LoVo (cell line): ENCODE results near the gene CDK8.
"Not testable (repeated sequence)": the region's sequence is repeated elsewhere in the genome, so short reads cannot be mapped to it uniquely, and the experiment has no call there.

Experiments
- DNase-seq: peaks from one replicate; pipeline ENCODE4 v3.0.0-alpha.2; 2016; ENCODE audit warnings: low spot score

Gene CDK8

DNA sequence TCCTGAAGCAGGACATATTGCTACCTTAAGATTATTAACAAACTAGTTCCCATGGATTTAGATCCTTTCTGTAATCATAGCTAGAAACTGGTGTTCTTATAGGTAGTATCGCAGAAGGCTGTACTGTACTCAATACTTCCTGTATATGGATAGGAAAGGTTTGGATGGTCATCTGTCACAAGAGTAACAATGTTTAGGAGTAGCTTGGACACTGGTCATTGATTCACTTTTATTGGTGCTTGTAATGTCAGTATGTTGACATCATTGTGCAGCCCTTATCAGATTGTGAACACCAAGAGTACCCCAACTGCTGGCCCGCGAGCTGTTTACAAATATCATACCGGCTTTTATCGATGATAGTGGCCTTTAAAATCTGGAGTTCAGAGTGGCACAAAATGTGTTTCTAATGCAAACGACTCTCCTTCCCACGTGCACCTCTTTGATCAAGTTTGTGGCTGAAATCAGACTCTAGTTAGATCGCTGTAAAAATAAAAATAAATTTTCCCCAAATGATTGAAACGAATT, 605 bp upstream of the CDK8 start:
- DNase-seq = no peak

DNA sequence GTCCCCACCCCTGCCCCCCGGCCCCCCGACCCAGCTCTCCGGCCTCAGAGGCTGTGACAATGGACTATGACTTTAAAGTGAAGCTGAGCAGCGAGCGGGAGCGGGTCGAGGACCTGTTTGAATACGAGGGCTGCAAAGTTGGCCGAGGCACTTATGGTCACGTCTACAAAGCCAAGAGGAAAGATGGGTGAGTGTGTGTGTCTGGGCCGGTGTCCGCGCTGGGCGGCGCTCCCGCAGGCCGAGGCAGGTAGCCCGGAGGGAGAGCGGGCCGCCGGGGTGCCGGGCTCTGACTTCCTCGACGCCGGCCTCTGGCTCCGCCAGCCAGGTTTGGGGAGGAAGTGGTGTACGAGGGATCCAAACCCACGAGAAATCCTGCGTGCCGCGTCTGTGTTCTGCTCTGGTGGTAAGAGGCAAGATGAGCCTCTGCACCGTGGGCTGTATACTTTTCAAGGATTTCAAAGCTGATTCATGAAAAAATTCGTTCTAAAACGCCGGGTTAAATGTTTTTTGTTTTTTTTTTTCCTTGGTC, 718 bp downstream of the CDK8 start:
- DNase-seq = peak; percentile 47

DNA sequence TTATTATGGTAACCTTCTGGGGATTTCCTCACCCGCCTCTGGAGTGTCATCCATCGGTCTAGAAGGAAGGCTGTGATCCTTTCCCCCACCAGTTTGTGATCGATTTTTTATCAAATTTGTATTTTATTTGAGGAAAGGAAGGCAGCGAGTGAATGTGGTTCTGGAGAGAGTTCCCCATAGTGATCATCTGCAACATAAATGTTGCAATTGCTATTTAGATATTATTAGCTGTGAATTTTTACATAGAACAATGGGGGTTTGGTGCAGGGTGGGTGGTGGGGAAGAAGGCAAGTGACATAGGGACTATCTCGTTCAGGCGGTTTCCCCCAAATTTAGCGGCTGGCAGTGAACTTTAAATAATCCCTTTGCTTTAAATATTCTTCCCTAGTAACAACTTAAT, 1.2 kb downstream of the CDK8 start:
- no peak for DNase-seq

DNA sequence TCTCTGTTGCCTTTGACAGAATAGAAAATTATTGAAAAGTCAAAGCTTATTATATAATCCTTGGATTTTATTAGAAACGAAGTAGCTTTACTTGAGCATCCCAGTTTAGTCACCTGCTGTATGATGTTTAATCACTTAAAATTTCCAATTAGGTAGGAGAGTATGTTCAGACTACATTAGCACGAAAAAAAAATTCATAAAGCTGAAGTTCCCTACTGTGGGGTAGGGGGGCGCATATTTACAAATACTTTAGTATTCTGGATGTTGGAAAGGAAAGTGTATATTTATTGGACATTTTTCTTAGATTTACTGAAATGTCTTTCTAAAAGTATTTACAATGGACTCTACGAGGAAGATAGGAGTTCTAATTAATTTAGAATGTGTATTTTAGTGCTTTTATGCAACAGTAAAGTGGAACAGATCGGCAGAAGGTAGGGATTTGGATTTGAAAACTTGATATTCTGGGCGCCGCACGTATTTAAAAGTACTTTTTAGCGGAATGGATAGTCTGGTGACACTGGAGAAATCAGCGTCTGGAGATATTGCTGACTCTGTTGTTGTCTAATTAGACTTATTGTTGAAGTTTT, 1.9 kb downstream of the CDK8 start:
- peak; percentile 7 for DNase-seq

DNA sequence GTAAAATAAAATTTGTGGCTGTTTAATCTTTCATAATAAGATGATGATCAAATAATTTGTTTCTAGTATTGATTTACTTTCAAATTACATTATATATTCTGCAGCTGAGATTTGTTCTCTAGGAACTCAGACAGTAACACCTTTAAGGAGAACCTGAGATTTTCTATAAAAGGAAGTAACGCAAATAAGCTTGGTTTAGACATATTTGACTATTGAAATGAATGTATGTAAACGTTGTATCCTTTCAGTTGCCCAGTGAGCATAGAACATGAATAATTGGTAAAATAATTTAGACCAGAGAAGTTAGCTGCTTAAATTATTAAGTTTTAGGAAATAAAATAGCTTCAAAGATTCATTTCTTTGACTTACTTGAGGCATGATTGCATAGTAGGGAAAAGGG, 3.1 kb downstream of the CDK8 start:
- no peak for DNase-seq

DNA sequence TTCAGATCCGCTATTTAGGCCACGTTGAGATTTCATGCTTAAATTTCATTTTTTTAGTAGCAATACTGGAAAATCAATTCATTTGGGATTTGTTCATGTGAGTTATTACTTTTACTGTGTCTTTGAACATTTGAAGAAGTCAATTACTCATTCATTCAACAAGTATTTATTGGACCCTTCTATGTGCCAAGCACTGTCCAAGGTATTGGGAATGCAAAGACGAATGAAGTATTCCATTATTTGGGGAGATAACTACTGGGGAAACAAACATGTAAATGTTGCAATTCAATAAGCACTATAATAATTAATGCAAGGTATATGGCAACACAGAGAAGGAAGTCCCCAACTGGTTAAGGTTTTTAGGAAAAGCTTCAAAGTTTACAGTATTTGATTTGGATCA, 5.7 kb downstream of the CDK8 start:
- DNase-seq = no peak

DNA sequence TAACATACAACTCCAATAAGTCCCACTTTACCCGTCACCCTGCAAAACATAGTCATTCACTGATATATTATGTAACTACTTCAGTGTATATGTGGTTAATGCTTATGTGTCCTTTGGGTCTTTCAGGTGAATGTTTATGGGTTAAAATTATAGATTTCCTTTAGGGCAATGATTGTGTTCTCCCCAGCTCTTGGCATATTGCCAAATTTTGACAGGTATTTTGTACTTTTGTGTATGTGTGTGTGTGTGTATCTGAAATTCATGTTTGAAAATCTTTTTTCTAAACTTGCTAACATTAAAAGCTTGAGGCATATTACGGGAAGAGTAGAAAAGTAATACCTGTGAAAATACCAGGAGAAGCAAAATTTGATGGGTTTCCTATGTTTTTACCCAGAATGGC, 8.2 kb downstream of the CDK8 start:
- DNase-seq = no peak

DNA sequence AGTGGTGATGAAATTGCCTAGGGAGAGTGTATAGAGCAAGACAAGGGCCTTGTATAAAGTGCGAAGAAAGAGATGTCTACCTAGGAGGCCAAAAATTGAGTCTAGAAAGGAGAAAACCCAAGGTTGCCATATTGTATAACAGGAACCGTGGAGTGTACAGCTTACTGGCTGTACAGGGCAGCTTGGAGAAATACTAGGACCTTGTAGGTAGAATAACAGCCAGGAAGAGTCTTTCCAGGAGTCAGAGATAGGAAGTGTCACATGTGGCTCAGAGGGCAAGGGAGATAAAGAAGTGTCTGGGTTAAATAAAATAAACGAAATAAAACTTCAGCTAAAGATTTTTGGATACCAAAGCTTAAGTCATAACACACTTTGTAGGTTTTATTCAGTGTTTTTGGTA, 12.4 kb downstream of the CDK8 start:
- DNase-seq = no peak

DNA sequence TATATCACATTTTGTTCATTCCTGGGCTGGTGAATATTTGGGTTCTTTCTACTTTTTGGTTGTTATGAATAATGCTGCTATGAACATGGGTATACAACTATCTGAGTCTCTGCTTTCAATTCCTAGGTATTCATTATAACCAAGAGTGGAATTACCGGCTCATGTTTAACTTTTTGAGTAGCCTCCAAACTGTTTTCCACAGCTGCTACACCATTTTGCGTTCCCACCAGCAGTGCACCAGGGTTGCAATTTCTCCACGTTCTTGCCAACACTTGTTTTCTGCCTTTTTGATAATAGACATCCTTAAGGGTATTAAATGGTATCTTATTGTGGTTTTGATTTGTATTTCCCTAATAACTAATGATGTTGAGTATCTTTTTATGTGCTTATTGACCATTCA, 16.8 kb downstream of the CDK8 start:
- no peak for DNase-seq

DNA sequence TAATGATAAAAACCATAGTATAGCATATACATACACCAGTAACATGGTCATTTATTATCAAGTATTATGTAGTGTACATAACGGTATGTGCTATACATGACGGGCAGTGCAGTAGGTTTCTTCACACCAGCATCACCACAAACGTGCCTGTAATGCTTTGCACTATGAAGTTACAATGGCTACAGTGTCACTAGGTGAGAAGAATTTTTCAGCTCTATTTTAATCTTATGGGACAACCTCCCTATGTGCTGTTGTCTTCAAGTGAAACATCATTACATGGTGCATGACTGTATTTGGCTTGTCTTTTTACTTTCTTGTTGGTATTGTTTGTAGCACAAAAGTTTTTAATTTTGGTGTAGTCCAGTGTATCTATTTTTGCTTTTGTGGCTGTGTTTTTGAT, 18.7 kb downstream of the CDK8 start:
- no peak for DNase-seq

DNA sequence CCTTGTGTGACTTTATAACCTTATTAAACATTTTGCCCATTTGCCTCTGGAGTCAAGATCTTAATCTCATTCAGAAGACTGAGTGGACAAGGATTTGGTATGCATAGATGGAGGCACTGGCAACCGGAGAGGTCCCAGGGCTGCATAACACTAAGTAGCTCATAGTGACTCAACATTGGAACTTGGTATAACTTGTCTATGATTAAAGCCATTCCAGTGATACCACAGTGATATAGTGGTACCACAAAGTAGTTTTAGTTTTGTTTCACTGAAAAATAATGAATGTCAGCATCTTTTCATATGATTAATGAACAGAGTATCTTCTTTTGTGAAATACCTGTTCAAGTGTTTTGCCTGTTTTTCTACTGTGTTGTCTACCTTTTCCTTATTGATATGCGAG, 26.4 kb downstream of the CDK8 start:
- DNase-seq = no peak

DNA sequence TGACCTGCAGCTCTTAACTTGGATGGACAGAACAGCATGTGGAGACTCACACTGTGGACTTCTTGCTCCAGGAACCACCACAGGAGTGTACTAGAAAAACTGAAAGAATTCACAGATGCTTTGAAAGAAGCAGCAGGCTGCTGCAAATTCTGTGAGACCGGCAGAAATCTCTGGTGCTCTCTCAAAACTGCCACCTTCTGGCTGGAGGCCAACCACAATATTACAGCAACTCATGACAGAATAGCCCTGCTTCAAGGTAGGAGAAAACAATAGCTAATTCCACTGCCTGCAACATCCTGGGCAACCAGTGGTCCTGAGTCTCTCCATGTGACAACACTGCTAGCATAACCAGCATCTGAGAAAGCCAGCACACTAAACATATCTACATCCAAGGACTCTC, 26.9 kb downstream of the CDK8 start:
- no peak for DNase-seq

DNA sequence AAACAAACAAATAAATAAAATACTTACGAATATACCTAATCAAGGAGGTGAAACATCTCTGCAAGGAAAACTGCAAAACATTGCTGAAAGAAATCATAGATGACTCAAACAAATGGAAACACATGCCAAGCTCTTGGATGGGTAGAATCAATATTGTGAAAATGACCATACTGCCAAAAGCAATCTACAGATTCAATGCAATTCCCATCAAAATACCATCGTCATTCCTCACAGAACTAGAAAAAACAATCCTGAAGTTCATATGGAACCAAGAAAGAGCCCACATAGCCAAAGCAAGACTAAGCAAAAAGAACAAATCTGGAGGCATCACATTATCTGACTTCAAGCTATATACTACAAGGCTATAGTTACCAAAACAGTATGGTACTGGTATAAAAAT, 32.0 kb downstream of the CDK8 start:
- DNase-seq = not testable (repeated sequence)

DNA sequence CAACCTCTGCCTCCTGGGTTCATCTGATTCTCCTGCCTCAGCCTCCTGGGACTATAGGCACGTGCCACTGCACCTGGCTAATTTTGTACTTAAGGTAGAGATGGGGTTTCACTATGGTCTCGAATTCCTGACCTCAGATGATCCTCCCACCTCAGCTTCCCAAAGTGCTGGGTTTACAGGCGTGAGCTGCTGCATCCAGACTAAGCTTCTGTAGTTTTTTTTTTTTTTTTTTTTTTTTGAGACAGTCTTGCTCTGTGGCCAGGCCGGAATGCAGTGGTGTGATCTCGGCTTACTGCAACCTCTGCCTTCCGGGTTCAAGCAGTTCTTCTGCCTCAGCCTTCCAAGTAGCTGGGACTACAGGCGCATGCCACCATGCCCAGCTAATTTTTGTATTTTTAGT, 34.9 kb downstream of the CDK8 start:
- DNase-seq = not testable (repeated sequence)

DNA sequence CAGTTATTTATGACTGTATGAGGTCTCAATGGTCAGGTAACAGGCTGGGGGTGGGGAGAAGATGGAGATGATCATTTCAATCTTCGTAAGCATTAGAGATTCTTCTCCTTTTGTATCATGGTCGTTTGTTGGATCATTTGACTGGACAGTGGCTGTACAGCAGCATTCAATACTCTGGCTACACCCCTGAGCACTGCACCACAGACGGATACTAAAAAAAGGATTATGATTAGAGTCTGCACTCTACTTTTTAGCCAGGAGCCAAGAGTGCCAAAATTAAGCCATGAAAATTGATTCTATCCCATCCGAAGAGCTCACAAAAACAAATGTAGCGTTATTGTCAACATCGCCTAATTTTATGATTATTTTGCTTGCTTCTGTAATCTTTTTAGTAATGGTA, 41.9 kb downstream of the CDK8 start:
- no peak for DNase-seq

DNA sequence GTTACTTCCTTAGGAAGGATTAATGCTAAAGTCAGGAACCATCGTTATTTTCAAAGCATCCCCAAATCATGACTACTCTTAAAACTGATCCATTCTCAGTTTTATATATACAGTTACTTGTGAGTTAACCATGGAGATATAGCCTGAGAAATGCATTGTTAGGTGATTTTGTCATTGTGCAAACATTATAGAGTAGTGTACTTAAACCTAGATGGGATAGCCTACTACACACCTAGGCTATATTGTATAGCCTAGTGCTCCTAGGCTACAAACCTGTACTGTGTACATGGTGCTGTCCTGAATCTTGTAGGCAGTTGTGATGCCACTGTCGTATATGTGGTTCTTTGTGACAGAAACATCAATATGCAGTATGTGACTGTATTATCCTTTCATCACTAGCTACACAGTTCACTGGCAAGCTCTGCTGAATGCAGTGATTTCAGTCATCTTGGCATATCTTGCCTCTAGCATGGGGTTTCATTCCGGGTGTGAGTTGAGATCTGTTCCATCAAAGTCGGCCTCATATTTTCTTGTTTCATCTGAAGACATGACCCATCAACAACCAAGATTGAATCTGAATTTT, 45.3 kb downstream of the CDK8 start:
- DNase-seq = no peak

DNA sequence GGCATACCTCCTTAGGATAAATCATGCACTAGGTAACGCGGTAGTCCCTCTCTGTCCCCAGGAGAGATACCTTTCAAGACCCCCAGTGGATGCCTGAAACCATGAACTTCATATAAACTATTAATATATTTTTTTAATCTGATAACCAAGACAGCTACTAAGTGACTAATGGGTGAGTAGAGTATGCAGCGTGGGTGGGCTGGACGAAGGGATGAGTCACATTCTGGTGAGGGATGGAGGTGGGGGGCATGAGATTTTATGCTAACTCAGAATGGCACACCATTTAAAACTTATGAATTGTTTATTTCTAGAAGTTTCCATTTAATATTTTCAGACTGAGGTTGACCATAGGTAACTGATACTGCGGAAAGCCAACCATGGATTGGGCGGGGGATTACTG, 46.2 kb downstream of the CDK8 start:
- DNase-seq = no peak

DNA sequence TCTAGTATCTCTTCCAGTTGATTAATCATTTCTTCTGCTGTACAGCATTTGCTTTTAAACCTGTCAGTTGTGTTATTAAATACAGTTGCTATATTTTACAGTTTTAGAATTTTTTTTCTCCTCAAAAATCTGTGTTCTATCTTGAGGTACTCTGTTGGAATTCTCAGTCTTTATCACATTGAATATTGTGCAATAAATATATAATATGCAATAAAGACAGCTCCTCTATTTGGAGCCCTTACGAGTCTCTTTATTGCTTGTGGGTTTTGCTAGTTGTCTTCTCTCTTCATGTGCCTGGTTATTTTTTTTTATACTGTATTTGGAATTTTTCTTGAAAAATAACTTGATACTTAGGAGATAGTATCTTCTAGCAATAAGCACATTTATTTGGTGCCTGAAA, 51.7 kb downstream of the CDK8 start:
- DNase-seq = no peak

DNA sequence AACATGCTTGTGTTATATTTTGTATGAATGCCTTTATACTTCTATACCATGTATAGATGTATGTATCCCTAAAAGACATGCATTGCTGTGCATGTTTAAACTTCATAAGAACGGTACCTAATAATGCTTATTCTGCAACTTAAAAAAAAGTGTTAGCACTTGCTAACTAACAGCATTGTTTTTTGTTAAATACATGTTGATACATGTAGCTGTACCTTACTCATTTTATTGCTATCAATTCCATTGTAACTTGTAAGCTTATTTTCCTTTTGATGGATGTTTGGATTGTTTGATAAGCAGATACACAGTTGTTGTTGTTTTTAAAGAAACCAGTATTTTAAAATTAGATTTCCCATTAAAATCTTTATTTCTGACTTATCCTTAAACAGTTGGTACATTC, 53.8 kb downstream of the CDK8 start:
- DNase-seq = no peak

DNA sequence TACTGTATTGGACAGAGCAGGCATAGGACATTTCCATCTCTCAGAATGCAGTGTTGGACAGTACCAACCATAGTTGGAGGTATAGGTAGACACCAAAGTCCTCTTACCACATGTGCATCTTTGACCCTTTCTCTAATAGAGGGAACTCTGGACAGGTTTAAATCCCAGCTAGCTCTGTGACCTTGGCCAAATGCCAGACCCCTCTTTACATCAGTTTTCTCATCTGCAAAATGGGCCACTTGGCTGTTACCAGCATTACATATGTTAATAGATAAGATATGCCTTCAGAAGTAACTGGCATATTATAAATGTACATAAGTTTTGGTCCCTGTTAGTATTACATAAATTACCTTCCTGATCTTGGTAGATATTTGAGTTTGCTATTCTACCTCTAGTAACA, 54.3 kb downstream of the CDK8 start:
- no peak for DNase-seq

DNA sequence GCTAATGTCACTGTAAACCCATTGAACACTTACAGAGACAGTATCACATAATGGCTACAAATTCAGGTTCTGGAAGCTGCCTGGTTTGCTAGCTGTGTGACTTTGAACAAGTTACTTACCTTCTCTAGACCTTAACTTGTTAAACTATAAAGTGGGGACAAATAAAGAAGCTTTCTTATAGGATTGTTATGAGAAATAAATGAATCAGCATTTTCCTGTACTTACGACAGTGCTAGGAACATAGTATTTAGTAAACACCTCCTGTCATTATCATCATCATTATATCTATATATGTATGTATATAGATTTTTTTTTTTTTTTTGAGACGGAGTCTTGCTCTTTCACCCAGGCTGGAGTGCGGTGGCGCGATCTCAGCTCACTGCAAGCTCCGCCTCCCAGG, 54.9 kb downstream of the CDK8 start:
- DNase-seq = no peak

DNA sequence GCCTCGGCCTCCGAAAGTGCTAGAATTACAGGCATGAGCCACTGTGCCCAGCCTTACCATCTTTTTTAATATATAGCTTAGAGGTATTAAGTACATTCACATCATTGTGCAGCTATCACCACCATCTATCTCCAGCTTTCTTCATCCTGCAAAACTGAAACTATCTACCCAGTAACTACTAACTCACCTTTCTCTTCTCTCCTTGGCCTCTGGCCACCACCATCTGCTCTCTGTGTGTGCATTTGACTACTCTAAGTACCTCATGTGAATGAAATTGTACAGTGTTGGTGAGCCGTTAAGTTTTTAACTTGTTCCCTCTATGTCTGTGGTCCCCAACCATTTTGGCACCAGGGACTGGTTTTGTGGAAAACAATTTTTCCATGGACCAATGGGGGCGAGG, 56.1 kb downstream of the CDK8 start:
- no peak for DNase-seq

DNA sequence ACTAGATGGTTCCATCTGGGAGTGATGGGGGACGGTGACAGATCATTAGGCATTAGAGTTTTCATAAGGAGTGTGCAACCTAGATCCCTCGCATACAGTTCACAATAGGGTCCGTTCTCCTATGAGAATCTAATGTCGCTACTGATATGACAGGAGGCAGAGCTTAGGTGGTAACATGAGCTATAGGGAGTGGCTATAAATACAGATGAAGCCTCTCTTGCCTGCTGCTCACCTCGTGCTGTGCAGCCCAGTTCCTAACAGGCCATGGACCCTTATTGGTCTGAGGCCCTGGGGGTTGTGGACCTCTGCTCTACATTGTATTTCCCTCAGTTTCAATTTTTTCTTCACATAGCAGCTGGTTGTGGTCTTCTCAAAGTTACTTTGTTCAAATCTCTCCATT, 56.5 kb downstream of the CDK8 start:
- no peak for DNase-seq

DNA sequence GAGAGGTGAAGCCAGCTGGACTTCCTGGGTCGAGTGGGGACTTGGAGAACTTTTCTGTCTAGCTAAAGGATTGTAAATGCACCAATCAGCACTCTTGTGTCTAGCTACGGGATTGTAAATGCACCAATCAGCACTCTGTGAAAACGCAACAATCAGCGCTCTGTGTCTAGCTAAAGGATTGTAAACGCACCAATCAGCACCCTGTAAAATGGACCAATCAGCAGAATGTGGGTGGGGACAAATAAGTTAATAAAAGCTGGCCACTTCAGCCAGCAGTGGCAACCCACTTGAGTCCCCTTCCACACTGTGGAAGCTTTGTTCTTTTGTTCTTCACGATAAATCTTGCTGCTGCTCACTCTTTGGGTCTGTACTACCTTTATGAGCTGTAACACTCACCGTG, 58.1 kb downstream of the CDK8 start:
- not testable (repeated sequence) for DNase-seq
